Body of pancreas (tissue), 4 donors: ENCODE results near the gene CDR2.

Experiments
- CTCF ChIP-seq, 7 experiments: fragments of 450-650 bp in 4 of 7; fragments of 200-600 bp in 3 of 7; sonication (generic) in 3 of 7; IDR thresholded peaks; one replicate each; pipeline ENCODE4 v1.5.1; 2016 to 2019; ENCODE audit warnings: antibody characterized with exemption in 7 of 7
- POLR2A ChIP-seq, 3 donors: fragments of 450-650 bp; IDR thresholded peaks; one replicate each; pipeline ENCODE4 v1.6.1; 2016; ENCODE audit warnings: antibody characterized with exemption in 3 of 3, mild to moderate bottlenecking in 2 of 3

GRCh38 chr16:22337045-22337444, 37.4 kb downstream of the CDR2 start:
- TF ChIP-seq CTCF (IDR thresholded peaks at IDR 0.05) (no peak), POLR2A (IDR thresholded peaks at IDR 0.05) (no peak)
